ENCODE measurements around the gene SCAMP1.

The SCAMP1 gene

DNA sequence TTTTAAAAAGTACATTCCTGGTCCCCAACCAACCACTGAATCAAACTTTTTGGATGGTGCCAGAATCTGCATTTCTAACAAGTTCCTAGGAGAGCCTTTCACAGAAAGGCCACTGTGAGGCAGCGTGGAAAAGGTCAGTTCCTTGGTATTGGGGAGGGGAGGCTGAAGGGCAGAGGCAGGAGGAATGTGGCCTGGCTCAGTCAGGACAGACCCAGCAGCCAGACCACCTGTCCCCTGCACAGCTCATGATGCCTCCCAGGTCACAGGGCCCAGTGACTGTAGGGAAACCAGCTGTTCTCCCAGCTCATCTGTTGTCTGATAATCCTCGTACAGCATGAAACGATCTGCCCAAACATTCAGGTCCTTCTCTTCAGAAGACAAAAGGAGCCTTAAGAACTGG lies 155.3 kb downstream of the SCAMP1 start:
- TF ChIP-seq, protein P1, sequence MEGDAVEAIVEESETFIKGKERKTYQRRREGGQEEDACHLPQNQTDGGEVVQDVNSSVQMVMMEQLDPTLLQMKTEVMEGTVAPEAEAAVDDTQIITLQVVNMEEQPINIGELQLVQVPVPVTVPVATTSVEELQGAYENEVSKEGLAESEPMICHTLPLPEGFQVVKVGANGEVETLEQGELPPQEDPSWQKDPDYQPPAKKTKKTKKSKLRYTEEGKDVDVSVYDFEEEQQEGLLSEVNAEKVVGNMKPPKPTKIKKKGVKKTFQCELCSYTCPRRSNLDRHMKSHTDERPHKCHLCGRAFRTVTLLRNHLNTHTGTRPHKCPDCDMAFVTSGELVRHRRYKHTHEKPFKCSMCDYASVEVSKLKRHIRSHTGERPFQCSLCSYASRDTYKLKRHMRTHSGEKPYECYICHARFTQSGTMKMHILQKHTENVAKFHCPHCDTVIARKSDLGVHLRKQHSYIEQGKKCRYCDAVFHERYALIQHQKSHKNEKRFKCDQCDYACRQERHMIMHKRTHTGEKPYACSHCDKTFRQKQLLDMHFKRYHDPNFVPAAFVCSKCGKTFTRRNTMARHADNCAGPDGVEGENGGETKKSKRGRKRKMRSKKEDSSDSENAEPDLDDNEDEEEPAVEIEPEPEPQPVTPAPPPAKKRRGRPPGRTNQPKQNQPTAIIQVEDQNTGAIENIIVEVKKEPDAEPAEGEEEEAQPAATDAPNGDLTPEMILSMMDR (IDR thresholded peaks at IDR 0.05; ENCODE audit: insufficient read depth, low read length, poor library complexity, severe bottlenecking): no peak
- no peak for TF ChIP-seq EZH2phosphoT487 (conservative IDR thresholded peaks at IDR 0.05; ENCODE audit: low read length)
- Histone ChIP-seq H3K4me3 (ENCODE audit: insufficient read depth, low read length, poor library complexity, severe bottlenecking) (no peak overlapping the region), H3K79me2 (ENCODE audit: insufficient read depth, low read length) (peaks cover 72% of the 10 kb centered on the region), H4K20me1 (ENCODE audit: low read depth, low read length) (peaks cover 3% of the 10 kb centered on the region; the same call in 1 of the 2 replicates), H3K9me3 (ENCODE audit: insufficient read depth, low read length) (no peaks in the 10 kb centered on the region), H3K4me2 (ENCODE audit: low read depth, low read length, poor library complexity, severe bottlenecking) (no peak overlapping the region), H2AFZ (ENCODE audit: low read depth, low read length, severe bottlenecking) (no peak overlapping the region), H3K27me3 (ENCODE audit: low read length) (no peaks in the 10 kb centered on the region), H3K9ac (ENCODE audit: low read length) (no peak overlapping the region), H3K9me2 (replicated peaks; ENCODE audit: insufficient read depth, low read length) (no peaks in the 10 kb centered on the region), H3K27ac (ENCODE audit: low read depth, low read length) (no peak overlapping the region), H3K36me3 (ENCODE audit: low read length) (no peaks in the 10 kb centered on the region), H3F3A (ENCODE audit: insufficient read depth) (no peaks in the 10 kb centered on the region)

DNA sequence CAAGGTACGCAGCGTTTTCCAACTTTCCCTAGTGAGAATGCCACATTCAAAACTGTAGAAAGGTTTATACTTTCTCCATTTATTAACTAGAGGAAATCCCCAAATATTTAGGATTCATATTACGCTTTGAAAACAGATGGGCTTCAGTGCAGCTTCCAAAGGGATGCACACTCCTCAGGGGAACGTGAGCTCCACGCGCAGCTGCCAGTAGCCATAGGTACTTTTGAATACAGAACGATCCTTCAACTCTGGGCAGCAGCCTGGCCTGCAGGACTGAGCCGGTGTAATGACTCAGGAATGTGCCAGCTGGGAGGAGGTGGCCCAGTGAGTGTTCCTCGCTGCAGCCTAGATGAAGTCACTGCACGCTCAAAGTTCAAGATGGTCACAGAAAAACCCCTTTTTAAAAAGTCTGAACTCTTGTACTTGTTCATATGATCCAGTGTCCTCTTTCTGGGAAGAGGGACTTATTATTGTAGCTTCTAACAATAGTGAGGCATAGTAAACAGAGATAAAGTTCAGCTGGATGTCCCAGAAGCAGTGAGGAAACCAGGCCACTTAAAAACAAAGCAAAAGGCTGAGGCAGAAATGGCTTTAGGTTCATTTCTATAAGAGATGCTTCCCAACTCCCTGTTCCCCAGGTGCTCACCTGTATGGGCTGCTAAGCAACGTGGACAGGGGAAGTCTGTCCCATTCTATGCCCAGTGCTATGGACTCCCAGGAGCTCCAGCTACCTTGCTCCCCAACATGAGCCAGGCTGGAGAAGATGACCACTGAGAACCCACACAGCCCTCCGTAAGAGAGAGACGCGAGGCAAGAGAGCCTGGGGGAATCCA lies 158.2 kb downstream of the SCAMP1 start:
- TF ChIP-seq, protein P1 (IDR thresholded peaks at IDR 0.05; ENCODE audit: insufficient read depth, low read length, poor library complexity, severe bottlenecking): no peak
- H3K4me3 ChIP-seq (ENCODE audit: insufficient read depth, low read length, poor library complexity, severe bottlenecking): no peak overlapping the region
- H3K27ac ChIP-seq (ENCODE audit: low read depth, low read length): no peak overlapping the region
- no peak overlapping the region for H3K9ac ChIP-seq (ENCODE audit: low read length)
- no peaks in the 10 kb centered on the region for H3K36me3 ChIP-seq (ENCODE audit: low read length)
- H3K9me3 ChIP-seq (ENCODE audit: insufficient read depth, low read length): no peaks in the 10 kb centered on the region
- H3K4me2 ChIP-seq (ENCODE audit: low read depth, low read length, poor library complexity, severe bottlenecking): no peak overlapping the region
- H3F3A ChIP-seq (ENCODE audit: insufficient read depth): no peaks in the 10 kb centered on the region
- peaks cover 3% of the 10 kb centered on the region; the same call in 1 of the 2 replicates for H4K20me1 ChIP-seq (ENCODE audit: low read depth, low read length)
- H3K9me2 ChIP-seq (replicated peaks; ENCODE audit: insufficient read depth, low read length): no peaks in the 10 kb centered on the region
- peaks cover 71% of the 10 kb centered on the region for H3K79me2 ChIP-seq (ENCODE audit: insufficient read depth, low read length)
- no peak overlapping the region for H2AFZ ChIP-seq (ENCODE audit: low read depth, low read length, severe bottlenecking)
- no peaks in the 10 kb centered on the region for H3K27me3 ChIP-seq (ENCODE audit: low read length)

DNA sequence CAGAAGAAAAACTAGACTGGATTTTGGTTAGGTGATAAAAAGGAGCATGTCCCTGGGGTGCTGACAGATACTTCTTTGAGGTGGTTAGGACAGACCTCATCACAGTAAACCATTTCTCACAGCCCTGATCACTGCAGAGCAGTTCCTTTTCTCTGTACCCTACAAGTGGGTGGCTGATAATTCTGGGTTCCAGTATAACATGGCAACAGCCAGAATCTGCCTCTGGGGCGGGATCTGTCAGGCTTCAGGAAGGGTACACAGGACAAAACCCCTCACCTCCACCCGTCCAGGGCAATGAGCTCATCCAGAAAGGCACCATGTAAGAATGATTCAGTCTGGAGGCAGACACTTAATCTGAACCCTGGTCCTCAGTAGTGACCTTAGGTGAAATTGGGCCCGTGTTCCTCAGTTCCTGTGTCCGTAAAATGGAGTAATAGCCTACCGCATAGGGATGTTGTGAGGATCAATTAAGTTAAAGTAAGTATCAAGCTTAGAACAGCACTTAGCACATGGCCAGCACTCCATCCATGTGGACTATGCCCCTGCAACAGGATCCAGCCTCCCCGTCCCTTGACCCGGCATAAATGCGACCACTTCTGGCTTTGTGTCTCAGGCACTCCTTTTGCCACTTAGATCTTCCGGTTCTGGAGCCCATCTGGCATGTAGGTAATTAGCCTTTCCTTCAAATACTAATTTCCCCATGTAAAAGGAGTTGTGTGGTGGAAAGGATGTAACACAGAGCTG lies 159.0 kb downstream of the SCAMP1 start:
- Histone ChIP-seq H3K4me3 (ENCODE audit: insufficient read depth, low read length, poor library complexity, severe bottlenecking) (no peak overlapping the region), H3K4me2 (ENCODE audit: low read depth, low read length, poor library complexity, severe bottlenecking) (no peak overlapping the region), H3K27ac (ENCODE audit: low read depth, low read length) (no peak overlapping the region), H2AFZ (ENCODE audit: low read depth, low read length, severe bottlenecking) (no peak overlapping the region), H3F3A (ENCODE audit: insufficient read depth) (no peaks in the 10 kb centered on the region), H3K9ac (ENCODE audit: low read length) (no peak overlapping the region), H4K20me1 (ENCODE audit: low read depth, low read length) (peaks cover 3% of the 10 kb centered on the region; the same call in 1 of the 2 replicates), H3K36me3 (ENCODE audit: low read length) (no peaks in the 10 kb centered on the region), H3K27me3 (ENCODE audit: low read length) (no peaks in the 10 kb centered on the region), H3K9me3 (ENCODE audit: insufficient read depth, low read length) (no peaks in the 10 kb centered on the region), H3K9me2 (replicated peaks; ENCODE audit: insufficient read depth, low read length) (no peaks in the 10 kb centered on the region), H3K79me2 (ENCODE audit: insufficient read depth, low read length) (peaks cover 71% of the 10 kb centered on the region)
- TF ChIP-seq, protein P1 (IDR thresholded peaks at IDR 0.05; ENCODE audit: insufficient read depth, low read length, poor library complexity, severe bottlenecking): no peak
- no peak for TF ChIP-seq EZH2phosphoT487 (conservative IDR thresholded peaks at IDR 0.05; ENCODE audit: low read length)
